H1 (cell line): ENCODE measurements around the gene CABP5. TPM values are rescaled to one million over a fixed set of nuclear protein-coding genes. Genes with fewer than 3 reads are reported as not detected.

Experiments used
- CTCF ChIA-PET: fragments of 300-600 bp; sonication (Branson Sonifier 250); formaldehyde crosslinking; loops from one replicate; lab custom pipeline; 2021; ENCODE audit not compliant: partially characterized antibody; lab: Charles Lee
- POLR2A ChIA-PET: fragments of 300-600 bp; sonication (Branson Sonifier 250); formaldehyde crosslinking; loops from one replicate; lab custom pipeline; 2021; ENCODE audit warnings: inconsistent platforms; ENCODE audit not compliant: partially characterized antibody; lab: Charles Lee
- DNase-seq, 2 experiments: peaks; one replicate each; pipeline versions ENCODE4 v3.0.0 to v3.0.0-alpha.2; 2010 to 2022; ENCODE audit warnings: low spot score in 2 of 2, low read depth in 1 of 2, mixed read lengths in 1 of 2
- FAIRE-seq: peaks from 2 replicates; lab custom pipeline; 2011; peaks lifted over from hg19 to GRCh38; lab: Jason Lieb, UNC
- H2AFZ ChIP-seq: 2 replicates; pipeline ENCODE4 v1.8.1; 2012; ENCODE audit warnings: low read length, inconsistent platforms
- H2AK5ac ChIP-seq: 2 replicates; pipeline ENCODE4 v1.6.1; 2013; ENCODE audit warnings: low read depth, low read length
- H2BK120ac ChIP-seq: replicated peaks from 2 replicates; pipeline ENCODE3; 2013; ENCODE audit warnings: low read depth, low read length, inconsistent platforms
- H2BK12ac ChIP-seq: 2 replicates; pipeline ENCODE4 v1.6.1; 2013; ENCODE audit warnings: low read depth, low read length
- H2BK15ac ChIP-seq: 2 replicates; pipeline ENCODE4 v1.6.1; 2013; ENCODE audit warnings: low read length
- H2BK20ac ChIP-seq: 2 replicates; pipeline ENCODE4 v1.6.1; 2013; ENCODE audit warnings: low read length
- H2BK5ac ChIP-seq: 2 replicates; pipeline ENCODE4 v1.6.1; 2013; ENCODE audit warnings: low read depth, low read length
- H3K14ac ChIP-seq: 2 replicates; pipeline ENCODE4 v1.6.1; 2013; ENCODE audit warnings: inconsistent platforms; ENCODE audit not compliant: insufficient read length
- H3K18ac ChIP-seq: 2 replicates; pipeline ENCODE4 v1.6.1; 2013; ENCODE audit warnings: low read length; ENCODE audit errors: extremely low read depth
- H3K23ac ChIP-seq: 2 replicates; pipeline ENCODE4 v1.6.1; 2013; ENCODE audit warnings: inconsistent platforms; ENCODE audit not compliant: insufficient read length
- H3K23me2 ChIP-seq: 2 replicates; pipeline ENCODE4 v1.6.1; 2013; ENCODE audit warnings: low read depth, low read length
- H3K27ac ChIP-seq: 2 replicates; pipeline ENCODE4 v1.6.1; 2011; ENCODE audit warnings: low read depth, low read length, inconsistent platforms
- H3K27me3 ChIP-seq, 4 experiments: replicated peaks in 1 of 4; 1 replicate in 1 of 4; 2 replicates in 3 of 4; pipeline versions ENCODE4 v1.6.1 to v1.8.1; 2011 to 2013; ENCODE audit warnings: low read length in 3 of 4, mild to moderate bottlenecking in 3 of 4, inconsistent platforms in 2 of 4, mixed read lengths in 2 of 4, moderate library complexity in 1 of 4; ENCODE audit not compliant: control insufficient read depth in 3 of 4, insufficient read depth in 3 of 4; ENCODE audit errors: extremely low read depth in 1 of 4
- H3K36me3 ChIP-seq, 4 experiments: 2 replicates each; pipeline versions ENCODE4 v1.6.1 to v1.8.1; 2011 to 2013; ENCODE audit warnings: mild to moderate bottlenecking in 4 of 4, low read length in 3 of 4, moderate library complexity in 2 of 4, control low read depth in 1 of 4, inconsistent platforms in 1 of 4; ENCODE audit not compliant: insufficient read depth in 4 of 4, control insufficient read depth in 2 of 4
- H3K4ac ChIP-seq: replicated peaks from 2 replicates; pipeline ENCODE3; 2013; ENCODE audit warnings: low read length, low read depth, mixed read lengths, inconsistent platforms; ENCODE audit not compliant: insufficient read length
- H3K4me1 ChIP-seq, 4 experiments: replicated peaks in 1 of 4; 1 replicate in 1 of 4; 2 replicates in 3 of 4; pipeline versions ENCODE4 v1.6.1 to v1.8.1; 2011 to 2013; ENCODE audit warnings: low read length in 3 of 4, inconsistent platforms in 2 of 4, mixed read lengths in 1 of 4; ENCODE audit not compliant: insufficient read depth in 4 of 4, control insufficient read depth in 3 of 4
- H3K4me2 ChIP-seq, 2 experiments: 2 replicates each; pipeline versions ENCODE4 v1.6.1 to v1.8.1; 2011 to 2013; ENCODE audit warnings: low read depth in 2 of 2, low read length in 2 of 2, control low read depth in 1 of 2, inconsistent platforms in 1 of 2, mild to moderate bottlenecking in 1 of 2; ENCODE audit not compliant: insufficient read depth in 1 of 2
- H3K4me3 ChIP-seq, 4 experiments: fragments of 200-600, 300-600 bp in 1 of 4; sonication (generic), shearing (Covaris generic), sonication (Bioruptor Twin) in 1 of 4; 2 replicates each; pipeline versions ENCODE4 v1.5.1 to v1.8.1; 2011 to 2016; ENCODE audit warnings: low read length in 4 of 4, low read depth in 3 of 4, control low read depth in 2 of 4, inconsistent platforms in 2 of 4, mild to moderate bottlenecking in 2 of 4, mixed read lengths in 1 of 4, moderate library complexity in 1 of 4; ENCODE audit not compliant: insufficient read depth in 2 of 4; ENCODE audit errors: extremely low read depth in 1 of 4
- H3K56ac ChIP-seq: replicated peaks from 2 replicates; pipeline ENCODE3; 2013; ENCODE audit warnings: low read depth, mild to moderate bottlenecking, mixed read lengths, low read length, inconsistent platforms; ENCODE audit not compliant: insufficient read length
- H3K79me1 ChIP-seq: 2 replicates; pipeline ENCODE4 v1.6.1; 2013; ENCODE audit warnings: low read depth, low read length, control low read depth
- H3K79me2 ChIP-seq, 2 experiments: 2 replicates each; pipeline versions ENCODE4 v1.6.1 to v1.8.1; 2012 to 2013; ENCODE audit warnings: low read length in 2 of 2, mild to moderate bottlenecking in 2 of 2, inconsistent platforms in 1 of 2; ENCODE audit not compliant: insufficient read depth in 2 of 2, control insufficient read depth in 1 of 2
- H3K9ac ChIP-seq, 4 experiments: replicated peaks in 1 of 4; 1 replicate in 1 of 4; 2 replicates in 3 of 4; pipeline versions ENCODE4 v1.6.1 to v1.8.1; 2011 to 2013; ENCODE audit warnings: low read depth in 3 of 4, low read length in 3 of 4, control low read depth in 2 of 4, mild to moderate bottlenecking in 2 of 4, moderate library complexity in 2 of 4, inconsistent platforms in 1 of 4; ENCODE audit errors: extremely low read depth in 1 of 4
- H3K9me3 ChIP-seq, 2 experiments: 2 replicates each; pipeline versions ENCODE4 v1.6.1 to v1.8.1; 2012 to 2013; ENCODE audit warnings: mild to moderate bottlenecking in 2 of 2, moderate library complexity in 2 of 2, control low read depth in 1 of 2, inconsistent platforms in 1 of 2, low read depth in 1 of 2, low read length in 1 of 2, mixed read lengths in 1 of 2; ENCODE audit not compliant: insufficient read depth in 2 of 2
- H4K20me1 ChIP-seq, 2 experiments: replicated peaks in 1 of 2; 2 replicates each; pipeline versions ENCODE3 to v1.8.1; 2011 to 2013; ENCODE audit warnings: inconsistent platforms in 2 of 2, low read length in 2 of 2, mild to moderate bottlenecking in 1 of 2; ENCODE audit not compliant: insufficient read depth in 2 of 2, control insufficient read depth in 1 of 2
- H4K5ac ChIP-seq: 2 replicates; pipeline ENCODE4 v1.6.1; 2013; ENCODE audit warnings: low read length, low read depth, mixed read lengths, inconsistent platforms; ENCODE audit not compliant: insufficient read length
- H4K8ac ChIP-seq: 2 replicates; pipeline ENCODE4 v1.8.0; 2013; ENCODE audit warnings: mild to moderate bottlenecking, moderate library complexity, low read length, inconsistent platforms; ENCODE audit not compliant: insufficient read depth; ENCODE audit errors: extremely low read depth
- H4K91ac ChIP-seq: replicated peaks from 2 replicates; pipeline ENCODE3; 2013; ENCODE audit warnings: low read length, mixed read lengths, inconsistent platforms; ENCODE audit not compliant: insufficient read length
- CBX8 ChIP-seq: fragments of 300-800, 300-1000 bp; sonication (generic); IDR thresholded peaks from 2 replicates; pipeline ENCODE4 v1.7.1; 2016; ENCODE audit warnings: low read depth, low read length, borderline replicate concordance
- JUN ChIP-seq: IDR thresholded peaks from 2 replicates; pipeline ENCODE4 v1.6.1; 2011; ENCODE audit warnings: low read depth, mild to moderate bottlenecking, improper control_type of control experiment, low read length
- MAFK ChIP-seq: IDR thresholded peaks from 2 replicates; pipeline ENCODE4 v1.6.1; 2012; ENCODE audit warnings: low read depth, mild to moderate bottlenecking, improper control_type of control experiment, low read length
- POLR2AphosphoS5 ChIP-seq: IDR thresholded peaks from 2 replicates; pipeline ENCODE4 v1.6.1; 2011; ENCODE audit warnings: low read depth, low read length
- RBBP5 ChIP-seq: IDR thresholded peaks from 2 replicates; pipeline ENCODE4 v1.7.1; 2012; ENCODE audit warnings: low read depth, mild to moderate bottlenecking, inconsistent platforms, low read length, moderate library complexity, borderline replicate concordance
- RFX5 ChIP-seq: IDR thresholded peaks from 2 replicates; pipeline ENCODE4 v1.6.1; 2011; ENCODE audit warnings: low read depth, low read length, improper control_type of control experiment, borderline replicate concordance
- TCF12 ChIP-seq: IDR thresholded peaks from 2 replicates; pipeline ENCODE4 v1.6.1; 2011; ENCODE audit warnings: low read depth, mild to moderate bottlenecking, low read length
- WGBS, 2 experiments: shearing (Covaris generic) in 1 of 2; methylation state at CpG; one replicate each; pipeline versions ENCODE4 v1.1.6 to v1.1.7; 2013 to 2015; ENCODE audit warnings: low lambda C conversion rate in 2 of 2, mixed read lengths in 2 of 2, inconsistent platforms in 1 of 2, low coverage in 1 of 2, missing lambda C conversion rate in 1 of 2; ENCODE audit not compliant: insufficient replicate concordance in 2 of 2, insufficient coverage in 1 of 2, insufficient read length in 1 of 2; ENCODE audit errors: extremely low coverage in 1 of 2, missing lambda C conversion rate in 1 of 2; 5-methylcytosine and 5-hydroxymethylcytosine counted together
- polyA plus RNA-seq, 7 experiments: library from polyadenylated mRNA; depleted of rRNA in 3 of 7; stranded (reverse) in 5 of 7; unstranded in 2 of 7; fragments of >200 nt in 5 of 7; fragments of 200-250 nt in 2 of 7; gene quantifications; 1 replicate in 5 of 7; 2 replicates in 1 of 7; 4 replicates in 1 of 7; pipeline versions ENCODE4 v1.2.1 to v1.2.3, GENCODE V29; 2011 to 2013; ENCODE audit warnings: missing spikeins in 2 of 7, mixed read lengths in 2 of 7
- total RNA-seq: library from RNA; stranded (reverse); fragmentation: NEBNext Ultra II Directional; extraction: Animal tissue kit (Norgen Biotek cat#: 25700); gene quantifications from 2 replicates; pipeline ENCODE4 v1.2.1, GENCODE V29; 2021
- TF ChIP-seq, protein P1 (sequence below): IDR thresholded peaks from 2 replicates; pipeline ENCODE4 v1.6.1; 2011; ENCODE audit warnings: low read depth, mild to moderate bottlenecking, low read length; ENCODE audit not compliant: insufficient read depth

The CABP5 gene
- total and polyA plus RNA-seq, 2 of the 8 experiments (the other 6 are each of a cell fraction or from before 2014, with no cell fraction given) = not detected

- Histone ChIP-seq H3K27ac (no peak overlapping the region), H3K36me3 (no peaks in the 10 kb centered on the region), H4K91ac (no peak overlapping the region), H3K14ac (no peak overlapping the region), H3K79me1 (no peaks in the 10 kb centered on the region), H2AK5ac (no peak overlapping the region), H3K23me2 (peaks cover 4% of the 10 kb centered on the region; the same call in 1 of the 2 replicates), H3K4me3 (no peak overlapping the region), H3K23ac (no peak overlapping the region), H2BK20ac (no peak overlapping the region), H4K8ac (no peak overlapping the region), H2BK5ac (no peak overlapping the region), H2BK15ac (no peak overlapping the region), H3K56ac (no peak overlapping the region), H3K9me3 (no peaks in the 10 kb centered on the region), H3K4me1 (no peaks in the 10 kb centered on the region), H3K9ac (no peak overlapping the region), H3K4me2 (no peak overlapping the region), H3K79me2 (no peaks in the 10 kb centered on the region), H3K18ac (no peak overlapping the region), H2BK12ac (no peak overlapping the region), H3K4ac (no peak overlapping the region), H4K20me1 (peaks cover 0 to 2% of the 10 kb centered on the region in 2 experiments), H3K27me3 (no peaks in the 10 kb centered on the region), H2AFZ (no peak overlapping the region), H2BK120ac (no peak overlapping the region), H4K5ac (no peak overlapping the region)
- POLR2A ChIA-PET = no interaction called here
- FAIRE-seq (no peak), DNase-seq (no peak)
- TF ChIP-seq JUN = no peak
- no peak for TF ChIP-seq POLR2AphosphoS5
- no peak for TF ChIP-seq RBBP5
- no peak for TF ChIP-seq MAFK
- TF ChIP-seq CBX8 = no peak
- TF ChIP-seq TCF12 = no peak
- TF ChIP-seq, protein P1, sequence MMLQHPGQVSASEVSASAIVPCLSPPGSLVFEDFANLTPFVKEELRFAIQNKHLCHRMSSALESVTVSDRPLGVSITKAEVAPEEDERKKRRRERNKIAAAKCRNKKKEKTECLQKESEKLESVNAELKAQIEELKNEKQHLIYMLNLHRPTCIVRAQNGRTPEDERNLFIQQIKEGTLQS = no peak
- no peak for TF ChIP-seq RFX5
- CTCF ChIA-PET = interaction anchor here (0.7 kb wide), 1 partner anchor 1480 kb away, joined by 3 read pairs; no protein-coding TSS in a partner anchor
- 98% methylated on average over 5 of the region's 6 CpGs; no CpG with 5 or more reads in 1 of the 2 experiments for WGBS, 2 experiments
These were observed 45.1 kb downstream of the CABP5 start for GRCh38 chr19:47998800-47999199.
